ENCODE data around the gene ANKRD63. TPM values are rescaled to one million over a fixed set of nuclear protein-coding genes. Genes with fewer than 3 reads are reported as not detected.

ANKRD63 gene
- total RNA-seq, 1 donor from 2014 or later = not detected

DNA sequence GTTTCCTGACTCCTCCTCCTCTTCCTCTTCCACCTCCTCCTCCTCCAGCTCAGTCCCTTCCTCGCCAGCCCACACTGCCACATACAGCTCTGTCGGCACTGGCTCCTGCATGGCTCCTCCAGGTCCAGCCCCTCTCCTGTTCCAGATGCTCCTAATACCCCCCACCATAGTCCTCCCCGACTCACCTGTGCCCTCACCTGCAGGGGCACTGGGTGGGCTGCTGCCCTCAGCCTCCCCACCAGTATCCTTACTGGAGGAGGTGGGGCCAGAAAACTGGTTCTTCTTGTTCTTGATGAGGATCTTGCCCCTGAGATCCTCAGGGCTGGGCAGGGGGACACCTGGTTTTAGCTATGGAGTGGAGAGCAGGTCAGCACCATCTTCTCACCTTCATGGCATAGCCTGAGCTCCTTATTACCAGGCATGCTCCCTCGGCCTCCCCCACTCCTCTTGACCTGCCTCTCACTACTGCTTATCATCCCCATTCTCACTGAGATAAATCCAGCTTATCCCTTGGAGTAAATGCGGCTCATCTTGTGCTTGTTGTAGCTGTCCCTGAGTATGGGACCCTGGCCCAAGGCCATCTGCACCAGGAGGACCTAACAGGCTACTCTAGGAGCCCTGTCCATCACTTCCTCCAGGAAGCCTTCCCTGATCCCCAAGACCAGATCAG lies 13.8 kb upstream of the ANKRD63 start:
- no peak for DNase-seq (ENCODE audit: low read depth)
- TF ChIP-seq, protein P1, sequence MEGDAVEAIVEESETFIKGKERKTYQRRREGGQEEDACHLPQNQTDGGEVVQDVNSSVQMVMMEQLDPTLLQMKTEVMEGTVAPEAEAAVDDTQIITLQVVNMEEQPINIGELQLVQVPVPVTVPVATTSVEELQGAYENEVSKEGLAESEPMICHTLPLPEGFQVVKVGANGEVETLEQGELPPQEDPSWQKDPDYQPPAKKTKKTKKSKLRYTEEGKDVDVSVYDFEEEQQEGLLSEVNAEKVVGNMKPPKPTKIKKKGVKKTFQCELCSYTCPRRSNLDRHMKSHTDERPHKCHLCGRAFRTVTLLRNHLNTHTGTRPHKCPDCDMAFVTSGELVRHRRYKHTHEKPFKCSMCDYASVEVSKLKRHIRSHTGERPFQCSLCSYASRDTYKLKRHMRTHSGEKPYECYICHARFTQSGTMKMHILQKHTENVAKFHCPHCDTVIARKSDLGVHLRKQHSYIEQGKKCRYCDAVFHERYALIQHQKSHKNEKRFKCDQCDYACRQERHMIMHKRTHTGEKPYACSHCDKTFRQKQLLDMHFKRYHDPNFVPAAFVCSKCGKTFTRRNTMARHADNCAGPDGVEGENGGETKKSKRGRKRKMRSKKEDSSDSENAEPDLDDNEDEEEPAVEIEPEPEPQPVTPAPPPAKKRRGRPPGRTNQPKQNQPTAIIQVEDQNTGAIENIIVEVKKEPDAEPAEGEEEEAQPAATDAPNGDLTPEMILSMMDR (IDR thresholded peaks at IDR 0.05; ENCODE audit: insufficient read depth, low read length, poor library complexity, severe bottlenecking) = no peak
- Histone ChIP-seq H3K36me3 (ENCODE audit: control insufficient read depth, insufficient read depth, low read length) (no peaks in the 10 kb centered on the region), H3K27me3 (ENCODE audit: control insufficient read depth, insufficient read depth, low read length) (peaks cover 54% of the 10 kb centered on the region), H3K4me3 (ENCODE audit: low read depth, low read length) (no peak overlapping the region)

GRCh38 chr15:40295877-40296560 lies 13.2 kb upstream of the ANKRD63 start:
- Histone ChIP-seq H3K36me3 (ENCODE audit: control insufficient read depth, insufficient read depth, low read length) (no peaks in the 10 kb centered on the region), H3K27me3 (ENCODE audit: control insufficient read depth, insufficient read depth, low read length) (peaks cover 59% of the 10 kb centered on the region), H3K4me3 (ENCODE audit: low read depth, low read length) (no peak overlapping the region)
- DNase-seq (ENCODE audit: low read depth) = no peak
- TF ChIP-seq, protein P1 (IDR thresholded peaks at IDR 0.05; ENCODE audit: insufficient read depth, low read length, poor library complexity, severe bottlenecking) = no peak

DNA sequence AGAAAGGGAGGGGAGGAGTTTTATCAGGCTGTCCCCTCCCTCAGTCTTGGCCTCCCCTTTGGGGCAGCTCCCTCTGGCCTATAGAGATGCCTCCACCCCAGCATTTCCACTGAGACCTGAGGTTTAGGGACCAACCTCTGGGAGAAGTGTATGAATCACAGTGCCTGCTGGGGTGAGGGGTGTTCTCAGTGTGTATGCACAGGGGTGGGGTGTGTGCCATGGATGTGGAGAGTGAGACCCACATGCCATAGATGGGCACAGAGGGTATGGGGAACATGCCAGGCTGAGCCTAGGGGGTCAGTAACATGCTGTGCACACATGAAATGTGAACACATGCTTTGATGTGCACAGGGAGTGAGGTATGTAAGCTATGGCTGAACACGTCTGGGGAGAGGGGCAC lies 12.4 kb upstream of the ANKRD63 start:
- TF ChIP-seq, protein P1 (IDR thresholded peaks at IDR 0.05; ENCODE audit: insufficient read depth, low read length, poor library complexity, severe bottlenecking) = no peak
- no peak overlapping the region for H3K4me3 ChIP-seq (ENCODE audit: low read depth, low read length)
- no peak for DNase-seq (ENCODE audit: low read depth)
- peaks cover 62% of the 10 kb centered on the region for H3K27me3 ChIP-seq (ENCODE audit: control insufficient read depth, insufficient read depth, low read length)
- no peaks in the 10 kb centered on the region for H3K36me3 ChIP-seq (ENCODE audit: control insufficient read depth, insufficient read depth, low read length)

- TF ChIP-seq, protein P1 (IDR thresholded peaks at IDR 0.05; ENCODE audit: insufficient read depth, low read length, poor library complexity, severe bottlenecking) = no peak
- H3K27me3 ChIP-seq (ENCODE audit: control insufficient read depth, insufficient read depth, low read length) = peaks cover 63% of the 10 kb centered on the region
These were observed 11.3 kb upstream of the ANKRD63 start for GRCh38 chr15:40293905-40294895.

DNA sequence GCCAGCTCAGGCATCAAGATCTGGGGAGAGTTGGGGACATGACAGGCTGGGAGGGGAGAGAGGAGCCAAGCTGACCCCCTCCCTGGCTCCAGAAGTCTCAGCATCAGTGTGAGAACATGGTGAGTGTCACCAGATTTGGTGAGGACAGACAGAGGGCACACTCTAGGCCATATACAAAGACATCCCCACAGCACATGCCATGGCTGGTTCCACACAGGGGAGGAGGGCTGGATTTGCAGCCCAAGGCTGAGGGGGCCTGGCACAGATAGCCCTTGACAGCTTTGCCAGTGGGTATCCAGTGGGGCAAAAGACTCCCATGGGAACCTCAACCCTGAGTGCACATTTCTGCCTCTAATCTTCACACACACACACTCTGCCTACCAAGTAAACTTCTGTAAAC lies 10.1 kb upstream of the ANKRD63 start:
- Histone ChIP-seq H3K4me3 (ENCODE audit: low read depth, low read length) (no peak overlapping the region), H3K27me3 (ENCODE audit: control insufficient read depth, insufficient read depth, low read length) (peaks cover 61% of the 10 kb centered on the region), H3K36me3 (ENCODE audit: control insufficient read depth, insufficient read depth, low read length) (no peaks in the 10 kb centered on the region)
- TF ChIP-seq, protein P1 (IDR thresholded peaks at IDR 0.05; ENCODE audit: insufficient read depth, low read length, poor library complexity, severe bottlenecking) = no peak
- no peak for DNase-seq (ENCODE audit: low read depth)

More at GRCh38 chr15:40293905-40294895, 11.3 kb upstream of the ANKRD63 start:
- Histone ChIP-seq H3K36me3 (ENCODE audit: control insufficient read depth, insufficient read depth, low read length) (no peaks in the 10 kb centered on the region), H3K4me3 (ENCODE audit: low read depth, low read length) (no peak overlapping the region)
- no peak for DNase-seq (ENCODE audit: low read depth)

Data from kidney epithelial cell (primary cell).